DND-41 (cell line): ENCODE measurements around the gene MAP3K15.

ENCODE experiments used
- ATAC-seq: fragments of 200-7000 bp; cut with Tn5 transposase; 3 replicates; pipeline ENCODE4 v1.9.1; 2021; ENCODE audit warnings: low read depth; ENCODE audit not compliant: insufficient read depth
- DNase-seq: peaks from one replicate; pipeline ENCODE4 v3.0.0-alpha.2; 2020
- H2AFZ ChIP-seq: 2 replicates; pipeline ENCODE4 v1.6.0; 2012; ENCODE audit warnings: low read depth, low read length
- H3K27ac ChIP-seq: 2 replicates; pipeline ENCODE4 v1.5.1; 2012; ENCODE audit warnings: low read length, inconsistent platforms
- H3K27me3 ChIP-seq: fragments of 200-600 bp; sonication (generic); 2 replicates; pipeline ENCODE4 v1.6.0; 2012; ENCODE audit warnings: low read length, mild to moderate bottlenecking, inconsistent platforms; ENCODE audit not compliant: insufficient read depth, poor library complexity
- H3K36me3 ChIP-seq: 2 replicates; pipeline ENCODE4 v1.5.1; 2012; ENCODE audit warnings: low read length, inconsistent platforms; ENCODE audit not compliant: insufficient read depth
- H3K4me1 ChIP-seq: 2 replicates; pipeline ENCODE4 v1.5.1; 2012; ENCODE audit warnings: mild to moderate bottlenecking, low read length; ENCODE audit not compliant: insufficient read depth
- H3K4me2 ChIP-seq: 2 replicates; pipeline ENCODE4 v1.6.0; 2012; ENCODE audit warnings: mild to moderate bottlenecking, moderate library complexity, low read length, inconsistent platforms; ENCODE audit not compliant: insufficient read depth
- H3K4me3 ChIP-seq, 2 experiments: fragments of 200-600 bp in 1 of 2; shearing (Covaris generic) in 1 of 2; 2 replicates each; pipeline ENCODE4 v1.5.1; 2012 to 2016; ENCODE audit warnings: inconsistent platforms in 2 of 2, low read length in 2 of 2, mild to moderate bottlenecking in 2 of 2, low read depth in 1 of 2, moderate library complexity in 1 of 2
- H3K79me2 ChIP-seq: 2 replicates; pipeline ENCODE4 v1.6.0; 2012; ENCODE audit warnings: low read length, inconsistent platforms; ENCODE audit not compliant: insufficient read depth
- H3K9ac ChIP-seq: 2 replicates; pipeline ENCODE4 v1.6.0; 2012; ENCODE audit warnings: low read depth, mild to moderate bottlenecking, inconsistent platforms, low read length, moderate library complexity
- H3K9me3 ChIP-seq: 2 replicates; pipeline ENCODE4 v1.5.1; 2012; ENCODE audit warnings: low read length, moderate library complexity, mild to moderate bottlenecking, inconsistent platforms; ENCODE audit not compliant: insufficient read depth, severe bottlenecking
- H4K20me1 ChIP-seq: 2 replicates; pipeline ENCODE4 v1.6.0; 2012; ENCODE audit warnings: low read length; ENCODE audit not compliant: insufficient read depth
- EZH2 ChIP-seq: IDR thresholded peaks from 3 replicates; pipeline ENCODE4 v1.6.1; 2012; ENCODE audit warnings: borderline replicate concordance, low read depth, mild to moderate bottlenecking, moderate library complexity, low read length, inconsistent platforms; ENCODE audit not compliant: severe bottlenecking
- TF ChIP-seq, protein P1 (sequence below): IDR thresholded peaks from 2 replicates; pipeline ENCODE4 v1.5.1; 2012; ENCODE audit warnings: borderline replicate concordance, low read length, moderate library complexity, mild to moderate bottlenecking; ENCODE audit not compliant: poor library complexity, severe bottlenecking; ENCODE audit errors: extremely low read depth

The MAP3K15 gene

DNA sequence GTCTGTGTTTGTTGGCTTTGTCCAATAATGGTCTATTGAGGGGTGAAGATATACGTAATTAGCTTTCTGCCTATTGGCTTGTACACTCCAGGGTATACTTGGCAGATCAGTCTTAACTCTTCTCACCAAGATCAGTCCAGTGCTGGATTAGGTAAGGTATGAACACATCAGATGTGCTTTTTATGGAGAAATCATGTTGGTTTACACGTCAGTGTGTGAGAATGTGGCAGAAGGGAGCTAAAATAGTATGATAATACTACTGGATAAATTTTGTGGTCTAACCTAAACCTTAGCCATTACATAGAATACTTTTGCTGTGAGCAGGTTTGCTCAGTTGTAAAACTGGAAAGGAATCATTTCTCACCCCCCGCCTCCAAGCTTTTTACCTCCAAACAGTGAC is 167.4 kb downstream of the MAP3K15 start:
- Histone ChIP-seq H3K9me3 (no peaks in the 10 kb centered on the region), H4K20me1 (peaks cover 7% of the 10 kb centered on the region; the same call in 1 of the 2 replicates), H3K27me3 (no peaks in the 10 kb centered on the region), H3K79me2 (peaks cover 47% of the 10 kb centered on the region), H2AFZ (no peak overlapping the region), H3K27ac (no peak overlapping the region), H3K4me3 (no peak overlapping the region), H3K9ac (no peak overlapping the region), H3K4me2 (no peak overlapping the region), H3K4me1 (peaks cover 25% of the 10 kb centered on the region), H3K36me3 (peaks cover 33% of the 10 kb centered on the region)
- DNase-seq (no peak), ATAC-seq (no peak)
- no peak for TF ChIP-seq EZH2
- TF ChIP-seq, protein P1, sequence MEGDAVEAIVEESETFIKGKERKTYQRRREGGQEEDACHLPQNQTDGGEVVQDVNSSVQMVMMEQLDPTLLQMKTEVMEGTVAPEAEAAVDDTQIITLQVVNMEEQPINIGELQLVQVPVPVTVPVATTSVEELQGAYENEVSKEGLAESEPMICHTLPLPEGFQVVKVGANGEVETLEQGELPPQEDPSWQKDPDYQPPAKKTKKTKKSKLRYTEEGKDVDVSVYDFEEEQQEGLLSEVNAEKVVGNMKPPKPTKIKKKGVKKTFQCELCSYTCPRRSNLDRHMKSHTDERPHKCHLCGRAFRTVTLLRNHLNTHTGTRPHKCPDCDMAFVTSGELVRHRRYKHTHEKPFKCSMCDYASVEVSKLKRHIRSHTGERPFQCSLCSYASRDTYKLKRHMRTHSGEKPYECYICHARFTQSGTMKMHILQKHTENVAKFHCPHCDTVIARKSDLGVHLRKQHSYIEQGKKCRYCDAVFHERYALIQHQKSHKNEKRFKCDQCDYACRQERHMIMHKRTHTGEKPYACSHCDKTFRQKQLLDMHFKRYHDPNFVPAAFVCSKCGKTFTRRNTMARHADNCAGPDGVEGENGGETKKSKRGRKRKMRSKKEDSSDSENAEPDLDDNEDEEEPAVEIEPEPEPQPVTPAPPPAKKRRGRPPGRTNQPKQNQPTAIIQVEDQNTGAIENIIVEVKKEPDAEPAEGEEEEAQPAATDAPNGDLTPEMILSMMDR = no peak

DNA sequence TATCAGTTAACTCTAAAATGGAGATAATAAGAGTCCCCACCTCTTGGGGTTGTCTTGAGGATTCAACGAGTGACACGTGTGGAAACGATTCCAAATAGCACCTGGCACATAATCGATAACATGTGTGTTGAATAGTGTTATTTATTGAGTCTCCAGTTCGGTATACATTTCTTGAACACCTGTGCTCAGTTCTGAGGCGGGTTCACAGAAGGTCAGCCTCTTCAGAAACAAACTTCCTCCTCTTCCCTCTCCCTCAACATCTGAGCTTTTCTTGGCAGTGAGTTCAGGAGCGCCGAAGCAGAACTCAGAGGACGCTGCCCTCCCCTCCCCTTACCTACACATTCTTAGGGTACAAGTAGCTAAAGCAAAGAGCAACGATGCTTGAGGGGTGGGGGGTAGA is 170.6 kb downstream of the MAP3K15 start:
- H3K79me2 ChIP-seq = peaks cover 47% of the 10 kb centered on the region
- no peak for DNase-seq
- H3K27ac ChIP-seq = peak overlapping the region; percentile 54; the same call in 1 of the 2 replicates
- peaks cover 7% of the 10 kb centered on the region for H3K36me3 ChIP-seq
- peak overlapping the region; percentile 69 for H3K9ac ChIP-seq
- H3K4me1 ChIP-seq = peaks cover 29% of the 10 kb centered on the region
- H3K9me3 ChIP-seq = no peaks in the 10 kb centered on the region
- no peak for ATAC-seq
- peak overlapping the region; percentile 75 for H3K4me2 ChIP-seq
- peaks cover 7% of the 10 kb centered on the region; the same call in 1 of the 2 replicates for H4K20me1 ChIP-seq
- H3K27me3 ChIP-seq = no peaks in the 10 kb centered on the region
- H2AFZ ChIP-seq = no peak overlapping the region
- TF ChIP-seq, protein P1 = no peak
- TF ChIP-seq EZH2 = no peak
- peak overlapping the region; percentile 62 to 82 for H3K4me3 ChIP-seq

DNA sequence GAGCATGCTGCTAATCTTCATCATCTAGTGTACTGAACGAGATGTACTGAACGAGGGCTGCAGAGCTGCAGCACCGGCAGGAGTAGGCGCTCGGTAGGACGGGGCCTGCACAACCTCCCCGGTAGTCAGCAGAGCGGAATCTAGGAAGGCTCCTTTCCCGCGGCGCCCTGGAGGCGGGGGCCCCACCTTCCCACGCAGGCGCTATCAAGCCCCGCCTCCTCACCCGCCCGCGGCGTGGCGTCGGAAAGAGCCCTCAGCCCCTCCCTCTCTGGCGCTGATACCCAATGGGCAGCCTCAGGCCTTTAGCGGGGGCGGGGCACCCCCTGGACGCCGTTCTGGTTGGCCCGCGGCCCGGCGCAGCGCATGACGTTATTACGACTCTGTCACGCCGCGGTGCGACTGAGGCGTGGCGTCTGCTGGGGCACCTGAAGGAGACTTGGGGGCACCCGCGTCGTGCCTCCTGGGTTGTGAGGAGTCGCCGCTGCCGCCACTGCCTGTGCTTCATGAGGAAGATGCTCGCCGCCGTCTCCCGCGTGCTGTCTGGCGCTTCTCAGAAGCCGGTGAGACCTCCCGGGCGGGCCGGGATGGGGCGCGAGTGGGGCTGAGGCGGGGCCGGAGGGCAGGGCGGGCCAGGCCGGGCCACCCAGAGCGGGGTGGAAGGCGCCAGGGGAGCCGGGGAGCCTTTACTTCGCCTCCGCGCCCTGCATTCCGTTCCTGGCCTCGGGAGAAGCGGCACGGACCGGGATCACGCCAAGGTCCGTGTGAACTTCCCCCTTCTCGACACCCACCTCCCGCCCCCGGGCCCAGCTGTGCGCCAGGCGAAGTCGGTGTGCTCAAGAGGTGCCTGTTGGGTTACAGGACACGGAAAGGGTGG is 171.5 kb downstream of the MAP3K15 start, which contains the start of gene PDHA1:
PDHA1 (plus strand) TSS at position 393 of the 874 bp plus-strand sequence; CDS start at position 504, 111 bp downstream.
- Histone ChIP-seq H3K9me3 (no peaks in the 10 kb centered on the region), H3K4me2 (peak within 1 kb of the TSS; percentile 75), H3K4me1 (peaks cover 29% of the 10 kb centered on the region), H3K27ac (peak within 1 kb of the TSS; percentile 82), H3K4me3 (peak within 1 kb of the TSS; percentile 62 to 82), H3K79me2 (peaks cover 47% of the 10 kb centered on the region), H3K9ac (peak within 1 kb of the TSS; percentile 77), H4K20me1 (peaks cover 7% of the 10 kb centered on the region; the same call in 1 of the 2 replicates), H3K27me3 (no peaks in the 10 kb centered on the region), H2AFZ (peak within 1 kb of the TSS; percentile 93), H3K36me3 (peaks cover 6% of the 10 kb centered on the region)
- ATAC-seq (peak; percentile 94), DNase-seq (peak; percentile 94)
- no peak for TF ChIP-seq EZH2
- TF ChIP-seq, protein P1 = no peak
